EH (cell line): ENCODE data around the gene PIK3CB.
"Not testable (repeated sequence)": the region's sequence is repeated elsewhere in the genome, so short reads cannot be mapped to it uniquely, and the experiment has no call there.

Source experiments
- DNase-seq: peaks from one replicate; pipeline ENCODE4 v3.0.0-alpha.2; 2015; ENCODE audit warnings: low read depth

PIK3CB gene

GRCh38 chr3:138806376-138807080 lies 28.2 kb downstream of the PIK3CB start:
- DNase-seq: no peak

GRCh38 chr3:138803006-138803653 lies 31.6 kb downstream of the PIK3CB start:
- no peak for DNase-seq

GRCh38 chr3:138802223-138802622 lies 32.5 kb downstream of the PIK3CB start:
- not testable (repeated sequence) for DNase-seq

- no peak for DNase-seq
These were observed 32.9 kb downstream of the PIK3CB start for GRCh38 chr3:138801792-138802191.

GRCh38 chr3:138800248-138800647 lies 34.5 kb downstream of the PIK3CB start:
- no peak for DNase-seq

- DNase-seq: no peak
These were observed 34.9 kb downstream of the PIK3CB start for GRCh38 chr3:138799822-138800221.

- no peak for DNase-seq
These were observed 37.2 kb downstream of the PIK3CB start for GRCh38 chr3:138797508-138798038.

- no peak for DNase-seq
These were observed 38.0 kb downstream of the PIK3CB start for GRCh38 chr3:138796761-138797160.

- peak; percentile 80 for DNase-seq
These were observed 47.9 kb downstream of the PIK3CB start for GRCh38 chr3:138786788-138787271.

- DNase-seq: no peak
These were observed 48.8 kb downstream of the PIK3CB start for GRCh38 chr3:138785951-138786350.

- DNase-seq: not testable (repeated sequence)
These were observed 49.3 kb downstream of the PIK3CB start for GRCh38 chr3:138785362-138785857.

- no peak for DNase-seq
These were observed 52.0 kb downstream of the PIK3CB start for GRCh38 chr3:138782755-138783154.

- DNase-seq: no peak
These were observed 53.7 kb downstream of the PIK3CB start for GRCh38 chr3:138781012-138781470.

- no peak for DNase-seq
These were observed 56.1 kb downstream of the PIK3CB start for GRCh38 chr3:138778643-138779042.

GRCh38 chr3:138776961-138777360 lies 57.8 kb downstream of the PIK3CB start:
- no peak for DNase-seq

GRCh38 chr3:138775254-138775595 lies 59.5 kb downstream of the PIK3CB start:
- DNase-seq: no peak

- DNase-seq: peak; percentile 99
These were observed 60.0 kb downstream of the PIK3CB start for GRCh38 chr3:138774529-138775253.

GRCh38 chr3:138771585-138771984 lies 63.1 kb downstream of the PIK3CB start:
- no peak for DNase-seq

GRCh38 chr3:138769616-138770015 lies 65.1 kb downstream of the PIK3CB start:
- DNase-seq: no peak

GRCh38 chr3:138768946-138769345 lies 65.8 kb downstream of the PIK3CB start:
- no peak for DNase-seq

- no peak for DNase-seq
These were observed 66.6 kb downstream of the PIK3CB start for GRCh38 chr3:138768125-138768524.

- no peak for DNase-seq
These were observed 67.1 kb downstream of the PIK3CB start for GRCh38 chr3:138767498-138768104.
